Fibroblast of skin of back (primary cell): ENCODE measurements around the gene RASGRF1.

ENCODE experiments used
- DNase-seq: peaks from one replicate; pipeline ENCODE4 v3.0.0-alpha.2; 2013

The RASGRF1 gene

GRCh38 chr15:79067072-79067833 lies 23.3 kb downstream of the RASGRF1 start:
- no peak for DNase-seq

- DNase-seq: no peak
Measured at GRCh38 chr15:79066391-79067071, 24.0 kb downstream of the RASGRF1 start.

GRCh38 chr15:79065706-79066376 lies 24.7 kb downstream of the RASGRF1 start:
- DNase-seq: no peak

GRCh38 chr15:79065361-79065705 lies 25.2 kb downstream of the RASGRF1 start:
- no peak for DNase-seq

GRCh38 chr15:79064496-79064895 lies 26.1 kb downstream of the RASGRF1 start:
- DNase-seq: no peak

- no peak for DNase-seq
Measured at GRCh38 chr15:79060175-79060574, 30.4 kb downstream of the RASGRF1 start.

GRCh38 chr15:79059081-79059572 lies 31.5 kb downstream of the RASGRF1 start:
- DNase-seq: no peak

- no peak for DNase-seq
Measured at GRCh38 chr15:79058260-79058850, 32.2 kb downstream of the RASGRF1 start.

- DNase-seq: no peak
Measured at GRCh38 chr15:79057050-79057449, 33.5 kb downstream of the RASGRF1 start.

- DNase-seq: no peak
Measured at GRCh38 chr15:79054350-79054749, 36.2 kb downstream of the RASGRF1 start.

GRCh38 chr15:79053894-79054293 lies 36.7 kb downstream of the RASGRF1 start:
- no peak for DNase-seq

- no peak for DNase-seq
Measured at GRCh38 chr15:79051941-79052731, 38.4 kb downstream of the RASGRF1 start.

- DNase-seq: no peak
Measured at GRCh38 chr15:79051029-79051428, 39.6 kb downstream of the RASGRF1 start.

- DNase-seq: no peak
Measured at GRCh38 chr15:79050341-79050740, 40.2 kb downstream of the RASGRF1 start.

- DNase-seq: no peak
Measured at GRCh38 chr15:79049416-79049815, 41.2 kb downstream of the RASGRF1 start.

GRCh38 chr15:79047676-79048439 lies 42.7 kb downstream of the RASGRF1 start:
- DNase-seq: no peak

GRCh38 chr15:79046691-79047404 lies 43.7 kb downstream of the RASGRF1 start:
- no peak for DNase-seq

- DNase-seq: no peak
Measured at GRCh38 chr15:79045041-79045440, 45.5 kb downstream of the RASGRF1 start.

- no peak for DNase-seq
Measured at GRCh38 chr15:79042213-79042928, 48.2 kb downstream of the RASGRF1 start.

GRCh38 chr15:79041601-79042168 lies 48.9 kb downstream of the RASGRF1 start:
- no peak for DNase-seq
